Activated gamma-delta T cell treated with anti-CD3 and anti-CD28 coated beads, Interleukin-2, amount 50 U/mL, for 16 hours (primary cell): ENCODE results near the gene GSS.

ENCODE experiments used
- DNase-seq: peaks from one replicate; pipeline ENCODE4 v3.0.0-alpha.2; 2020; ENCODE audit warnings: low read depth

Gene GSS

DNA sequence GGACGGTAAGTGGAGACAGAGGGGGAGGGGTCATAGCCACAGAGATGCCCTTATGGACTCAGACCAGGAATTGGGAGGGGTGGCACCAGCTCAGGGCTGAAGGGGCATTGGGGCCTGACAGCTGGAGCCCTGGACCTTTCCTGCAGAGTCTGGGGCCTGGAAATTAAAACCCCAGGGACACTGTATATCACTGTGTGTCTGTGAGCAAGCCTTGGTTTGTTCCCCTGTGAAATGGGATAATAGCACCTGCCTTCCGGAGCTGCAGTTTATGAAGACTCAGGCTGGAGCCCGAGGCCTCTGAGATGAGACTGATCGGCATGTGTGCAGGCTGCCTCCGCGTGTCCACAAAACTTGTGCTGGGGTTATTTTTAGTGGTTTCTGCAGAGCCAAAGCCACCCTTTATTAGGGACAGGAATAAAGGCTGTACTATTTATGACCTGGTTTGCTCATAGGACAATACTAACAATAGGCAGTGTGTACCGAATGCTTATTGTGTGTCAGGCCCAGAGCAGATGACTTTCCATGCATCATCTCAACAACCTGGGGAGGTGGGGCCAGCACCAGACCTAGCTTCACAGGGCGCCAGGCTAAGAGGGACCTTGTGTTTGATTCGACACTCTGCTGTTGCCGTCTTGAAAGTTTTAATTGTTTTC, 22.6 kb upstream of the GSS start:
- DNase-seq, result no peak

- DNase-seq, result no peak
These were observed 21.9 kb upstream of the GSS start for GRCh38 chr20:34977365-34978091.

DNA sequence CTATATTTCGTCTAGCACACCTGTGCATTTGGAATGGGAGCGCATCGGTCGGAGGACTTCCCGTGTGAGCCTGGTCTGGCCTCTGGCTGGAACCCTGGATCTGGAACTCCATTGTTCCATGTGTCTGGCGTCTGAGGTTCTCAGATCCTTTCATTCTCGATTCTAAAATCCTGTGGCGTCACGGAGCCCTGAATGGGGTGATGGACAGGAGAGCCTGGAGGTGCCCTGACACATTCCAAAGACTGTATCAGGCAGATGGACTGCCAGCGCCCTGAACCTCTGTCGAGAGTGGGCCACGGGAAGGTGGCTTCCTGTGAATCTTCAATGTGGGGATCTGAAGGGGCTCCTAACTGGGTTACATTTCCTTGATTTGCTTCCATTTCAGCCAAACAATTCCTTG, 20.7 kb upstream of the GSS start:
- DNase-seq, result no peak

DNA sequence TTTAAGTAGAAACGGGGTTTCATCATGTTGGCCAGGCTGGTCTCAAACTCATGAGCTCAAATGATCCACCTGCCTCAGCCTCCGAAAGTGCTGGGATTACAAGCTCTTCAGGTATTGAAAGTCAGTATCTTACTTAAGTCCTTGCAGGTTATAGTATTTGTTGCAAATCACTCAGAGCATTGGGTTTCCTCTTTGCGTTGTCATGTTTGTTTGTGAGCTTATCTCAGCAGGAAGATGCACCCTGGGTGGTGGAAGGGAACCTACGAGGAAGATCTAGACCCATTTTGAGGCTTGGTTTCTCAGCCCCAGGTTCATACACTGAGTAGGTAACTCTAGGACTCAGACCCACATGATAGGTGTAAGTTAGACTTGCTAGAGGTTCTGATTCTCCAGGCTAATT, 18.6 kb upstream of the GSS start:
- no peak for DNase-seq

DNA sequence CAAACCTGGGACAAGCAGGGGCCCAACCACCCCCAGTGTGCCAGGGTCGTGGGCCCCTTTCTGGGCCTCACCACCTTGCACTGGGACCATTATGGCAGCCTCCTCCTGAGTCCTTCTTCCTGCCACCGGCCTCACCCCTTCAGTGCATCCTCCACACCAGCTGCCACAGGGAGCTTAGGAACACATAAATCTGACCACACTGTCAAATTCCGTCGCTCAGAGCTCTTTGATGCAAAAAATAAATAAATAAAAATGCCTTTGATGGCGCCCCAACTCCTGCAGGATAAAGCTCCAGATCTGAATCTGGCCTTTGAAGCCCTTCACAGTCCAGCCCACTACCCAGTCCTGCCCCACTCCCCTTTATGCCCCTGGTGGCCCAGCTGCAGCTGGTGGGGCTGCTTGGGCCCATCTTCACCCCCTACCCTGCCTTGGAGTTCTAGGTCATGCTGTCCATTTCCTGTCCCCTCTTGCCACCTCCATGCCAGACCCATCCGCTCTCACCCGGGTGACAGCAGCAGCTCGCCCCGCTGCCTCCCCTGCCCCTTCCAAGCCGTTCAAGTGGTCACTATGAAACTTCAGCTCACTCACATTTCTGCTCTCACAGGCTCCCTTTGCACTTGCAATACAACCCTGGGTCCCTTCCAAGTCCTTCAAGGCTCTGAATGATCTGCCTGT, 16.1 kb upstream of the GSS start:
- no peak for DNase-seq

DNA sequence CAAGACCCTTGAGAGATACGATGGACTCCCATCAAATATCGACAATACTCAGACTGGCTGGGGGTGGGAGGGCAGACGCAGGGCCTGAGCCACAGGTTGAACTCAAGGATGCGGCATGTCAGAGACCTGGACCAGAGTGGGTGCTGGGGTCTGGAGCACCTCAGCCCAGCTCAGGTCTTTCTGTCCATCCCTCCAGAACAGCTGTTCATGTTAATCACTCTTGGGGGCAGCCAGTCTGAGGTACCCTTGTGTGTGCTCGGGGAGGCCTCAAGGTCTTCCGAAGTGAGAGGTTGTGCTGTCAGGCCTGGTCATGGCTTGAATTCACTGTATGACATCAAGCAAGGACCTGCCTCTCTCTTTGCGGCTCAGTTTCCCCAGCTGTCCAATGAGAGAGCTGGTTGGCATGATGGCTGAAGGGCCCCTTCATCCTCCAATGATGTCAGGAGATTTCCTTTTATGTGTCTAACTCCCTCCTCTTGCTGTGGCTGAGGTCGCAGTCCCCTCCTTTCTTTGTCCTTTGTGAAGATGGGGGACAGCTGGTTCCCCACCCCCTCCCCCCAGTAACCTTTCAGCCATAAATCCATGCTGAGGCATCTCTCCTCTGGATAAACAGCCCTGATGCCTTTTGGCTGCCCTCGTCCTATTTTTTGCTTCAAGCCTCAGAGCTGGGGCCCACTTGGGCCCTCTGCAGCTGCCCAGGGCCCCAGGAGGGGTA, 15.4 kb upstream of the GSS start:
- no peak for DNase-seq

GRCh38 chr20:34970193-34970840, 14.7 kb upstream of the GSS start:
- no peak for DNase-seq

- DNase-seq, result no peak
These were observed 12.6 kb upstream of the GSS start for GRCh38 chr20:34968042-34968775.

DNA sequence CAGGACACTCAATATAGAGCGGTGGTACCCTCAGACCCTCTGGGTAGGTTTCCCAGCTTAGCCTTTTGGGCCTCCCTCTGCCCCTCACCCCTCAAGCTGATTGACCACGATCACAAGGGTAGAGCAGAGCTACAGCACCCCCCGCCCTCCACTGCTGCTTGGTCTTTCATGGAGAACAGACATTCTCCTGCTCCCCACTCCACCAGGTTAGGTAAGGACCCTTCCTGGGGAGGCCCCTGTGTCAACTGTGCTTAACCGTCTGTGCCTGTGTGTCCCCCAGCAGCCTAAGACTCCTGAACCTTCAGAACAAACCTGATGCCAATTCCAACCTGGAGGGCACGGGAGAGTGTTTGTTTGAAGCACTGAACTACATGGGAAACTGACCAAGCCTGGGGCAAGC, 11.8 kb upstream of the GSS start:
- DNase-seq, result no peak

GRCh38 chr20:34965051-34965450, 9.4 kb upstream of the GSS start:
- DNase-seq, result no peak

- no peak for DNase-seq
These were observed 8.9 kb upstream of the GSS start for GRCh38 chr20:34964486-34964885.

- DNase-seq, result no peak
These were observed 1.3 kb upstream of the GSS start for GRCh38 chr20:34956751-34957472.

DNA sequence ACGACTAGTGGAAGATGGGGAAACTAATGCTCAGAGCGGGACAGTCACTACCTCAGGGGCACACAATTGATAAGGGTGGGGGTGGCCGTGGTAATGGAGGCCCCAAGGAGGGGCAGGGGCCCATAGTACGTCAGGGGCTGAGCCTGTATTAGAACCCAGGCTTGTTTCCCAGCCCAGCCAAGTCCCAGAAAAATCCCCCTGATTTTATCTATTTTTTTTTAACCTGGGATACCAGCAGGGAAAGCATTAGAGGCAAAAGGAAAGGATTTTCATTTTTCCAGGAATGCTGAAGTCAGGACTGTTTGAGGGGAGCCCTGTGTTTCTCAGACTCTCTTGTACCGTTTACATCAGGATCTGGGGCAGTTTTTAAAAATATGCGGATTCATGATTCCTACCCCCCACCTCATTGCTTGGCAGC, 444 bp upstream of the GSS start:
- DNase-seq, result no peak

GRCh38 chr20:34954904-34955230, 739 bp downstream of the GSS start:
- DNase-seq, result no peak

GRCh38 chr20:34953960-34954359, 1.6 kb downstream of the GSS start:
- no peak for DNase-seq

- no peak for DNase-seq
These were observed 2.9 kb downstream of the GSS start for GRCh38 chr20:34952671-34953070.

DNA sequence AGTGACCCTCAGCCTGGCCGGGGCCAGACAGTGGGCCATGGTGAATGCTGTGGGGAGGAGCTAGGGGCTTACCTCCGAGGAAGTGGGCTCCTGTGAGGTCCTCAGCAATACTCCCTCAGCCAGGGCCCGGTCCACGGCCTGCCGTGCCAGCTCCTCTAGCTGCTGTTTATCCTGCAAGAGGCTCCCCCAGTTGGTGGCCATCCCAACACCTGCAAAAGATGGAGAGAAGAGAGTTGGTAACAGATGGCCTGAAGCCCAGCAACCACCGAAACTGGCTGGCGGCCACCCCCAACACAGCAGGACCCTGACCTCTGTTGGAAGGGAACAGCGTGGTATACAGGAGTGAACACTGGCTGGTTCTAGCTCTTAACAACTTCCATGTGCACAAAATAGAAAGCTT, 4.0 kb downstream of the GSS start:
- no peak for DNase-seq

DNA sequence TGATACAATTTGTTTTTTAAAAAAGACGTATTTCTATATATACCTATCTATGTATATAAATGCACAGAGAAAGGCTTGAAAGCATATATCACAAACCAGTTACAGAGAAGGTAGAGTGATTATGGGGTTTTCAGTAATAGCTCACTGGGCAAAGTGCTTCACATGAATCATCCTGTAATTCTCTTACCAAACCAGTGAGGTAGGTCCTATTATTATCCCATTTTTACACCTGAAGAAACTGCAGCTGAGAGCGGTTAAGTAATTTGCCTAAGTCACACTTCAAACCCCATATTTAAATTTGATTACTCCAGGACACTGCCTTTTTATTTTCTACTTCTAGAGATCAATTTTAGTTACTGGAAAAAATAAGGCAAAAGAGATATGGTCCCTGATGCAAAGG, 4.4 kb downstream of the GSS start:
- DNase-seq, result no peak

DNA sequence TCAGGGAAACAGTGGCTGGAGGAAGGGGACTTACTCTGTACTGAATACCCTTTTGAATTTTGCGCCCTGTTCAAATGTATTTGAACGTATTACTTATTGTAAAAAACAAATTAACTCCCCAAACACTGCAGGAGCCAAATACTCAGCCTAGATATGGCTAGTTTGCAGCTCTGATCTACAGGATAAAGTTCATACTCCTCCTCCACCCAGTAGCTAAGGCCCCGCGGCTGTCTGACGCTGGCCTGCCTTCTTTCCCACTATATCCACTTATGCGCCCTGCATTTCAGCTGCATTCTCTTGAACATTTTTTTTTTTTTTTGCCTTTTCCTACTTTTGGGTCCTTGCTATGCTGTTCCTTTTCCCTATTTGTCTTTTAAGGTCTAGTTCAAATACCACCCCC, 6.5 kb downstream of the GSS start:
- no peak for DNase-seq

- DNase-seq, result no peak
These were observed 7.6 kb downstream of the GSS start for GRCh38 chr20:34948030-34948429.

DNA sequence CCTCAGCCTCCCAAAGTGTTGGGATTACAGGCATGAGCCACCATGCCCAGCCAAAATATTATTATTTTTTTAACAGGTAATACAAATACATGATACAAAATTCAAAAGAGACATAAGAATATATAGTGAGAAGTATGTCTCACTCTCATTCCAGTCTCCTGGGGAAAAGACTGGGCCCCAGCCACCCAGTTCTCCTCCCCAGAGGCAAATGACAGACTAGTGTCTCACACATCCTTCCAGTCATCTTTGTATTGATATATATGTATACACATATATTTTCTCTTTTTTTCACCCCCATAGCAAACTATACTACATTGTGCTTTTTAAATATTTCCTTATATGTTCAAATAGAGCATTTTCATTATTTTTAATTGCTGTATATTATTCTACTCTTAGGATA, 8.3 kb downstream of the GSS start:
- no peak for DNase-seq
